Neural cell (in vitro differentiated cells): ENCODE results near the gene MAGEA2. TPM values are rescaled to one million over a fixed set of nuclear protein-coding genes. Genes with fewer than 3 reads are reported as not detected.
"Not testable (repeated sequence)": the region's sequence is repeated elsewhere in the genome, so short reads cannot be mapped to it uniquely, and the experiment has no call there.

Experiments
- H2AFZ ChIP-seq: fragments of 200-600, 300-800 bp; sonication (generic), shearing (Covaris generic); 2 replicates; pipeline ENCODE4 v1.6.0; 2014; ENCODE audit warnings: low read depth, mild to moderate bottlenecking, antibody characterized with exemption, low read length, moderate library complexity
- H3F3A ChIP-seq: fragments of 200-600 bp; shearing (Covaris generic); 2 replicates; pipeline ENCODE4 v1.6.1; 2016; ENCODE audit warnings: mild to moderate bottlenecking, moderate library complexity, mixed read lengths, antibody characterized with exemption, low read length; ENCODE audit not compliant: insufficient read depth, poor library complexity, severe bottlenecking
- H3K27ac ChIP-seq: fragments of 200-600, 300-800 bp; sonication (generic), shearing (Covaris generic); 2 replicates; pipeline ENCODE4 v1.5.1; 2014; ENCODE audit warnings: mild to moderate bottlenecking, low read length, moderate library complexity
- H3K27me3 ChIP-seq: fragments of 300-800, 200-600 bp; sonication (generic), shearing (Covaris generic); 2 replicates; pipeline ENCODE4 v1.6.0; 2014; ENCODE audit warnings: mild to moderate bottlenecking, low read depth, low read length, moderate library complexity; ENCODE audit not compliant: insufficient read depth
- H3K36me3 ChIP-seq: fragments of 300-800, 200-600 bp; sonication (generic), shearing (Covaris generic); 2 replicates; pipeline ENCODE4 v1.5.1; 2014; ENCODE audit warnings: mild to moderate bottlenecking, antibody characterized with exemption, low read length, moderate library complexity; ENCODE audit not compliant: insufficient read depth
- H3K4me2 ChIP-seq: fragments of 300-800, 200-600 bp; sonication (generic), shearing (Covaris generic); 2 replicates; pipeline ENCODE4 v1.6.0; 2014; ENCODE audit warnings: mild to moderate bottlenecking, low read length
- H3K4me3 ChIP-seq: fragments of 300-800, 200-600 bp; sonication (generic), shearing (Covaris generic); 2 replicates; pipeline ENCODE4 v1.5.1; 2014; ENCODE audit warnings: mild to moderate bottlenecking, low read length, moderate library complexity
- H3K79me2 ChIP-seq: fragments of 200-600 bp; shearing (Covaris generic); replicated peaks from 2 replicates; pipeline ENCODE4 v1.6.0; 2014; ENCODE audit warnings: mild to moderate bottlenecking, low read length, moderate library complexity; ENCODE audit not compliant: insufficient read depth
- H3K9ac ChIP-seq: fragments of 300-800, 200-600 bp; sonication (generic), shearing (Covaris generic); 2 replicates; pipeline ENCODE4 v1.6.1; 2016; ENCODE audit warnings: mild to moderate bottlenecking, low read length, mixed read lengths
- H3K9me2 ChIP-seq: fragments of 200-600 bp; shearing (Covaris generic); 2 replicates; pipeline ENCODE4 v1.6.1; 2016; ENCODE audit warnings: mild to moderate bottlenecking, low read length, mixed read lengths; ENCODE audit not compliant: insufficient read depth
- H3K9me3 ChIP-seq: fragments of 200-600, 300-800 bp; sonication (generic), shearing (Covaris generic); 2 replicates; pipeline ENCODE4 v1.6.1; 2016; ENCODE audit warnings: mild to moderate bottlenecking, mixed run types, low read length, moderate library complexity, mixed read lengths
- H4K20me1 ChIP-seq: fragments of 200-600 bp; shearing (Covaris generic); 2 replicates; pipeline ENCODE4 v1.6.1; 2016; ENCODE audit warnings: mild to moderate bottlenecking, mixed run types; ENCODE audit not compliant: insufficient read depth
- EZH2 ChIP-seq: fragments of 200-600, 300-800 bp; shearing (Covaris generic), sonication (generic); IDR thresholded peaks from 2 replicates; pipeline ENCODE4 v1.6.1; 2014; ENCODE audit warnings: antibody characterized with exemption, low read length, borderline replicate concordance, mild to moderate bottlenecking; ENCODE audit not compliant: insufficient read depth, poor library complexity, severe bottlenecking
- polyA minus RNA-seq: library from RNA; depleted of rRNA, polyadenylated mRNA; stranded (reverse); fragments of >200 nt; gene quantifications from 2 replicates; pipeline ENCODE4 v1.2.3, GENCODE V29; 2014
- polyA plus RNA-seq: library from polyadenylated mRNA; depleted of rRNA; stranded (reverse); fragments of >200 nt; gene quantifications from 2 replicates; pipeline ENCODE4 v1.2.3, GENCODE V29; 2014

The MAGEA2 gene
- polyA plus RNA-seq (1.6 and 1.8 TPM in 2 replicates), polyA minus RNA-seq (0.97 and 1.7 TPM in 2 replicates)

- H3K36me3 ChIP-seq, H3K9me3 ChIP-seq, H3K79me2 ChIP-seq, H3K27me3 ChIP-seq, H4K20me1 ChIP-seq, H3K27ac ChIP-seq, H3K9me2 ChIP-seq, H2AFZ ChIP-seq, H3K4me2 ChIP-seq, H3K4me3 ChIP-seq, H3K9ac ChIP-seq, H3F3A ChIP-seq: not testable (repeated sequence)
Measured at GRCh38 chrX:152753686-152754650, at the start of gene MAGEA2. Gene MAGEA2 (minus strand): TSS chrX:152753842. CDS start chrX:152751363, 2,479 bp downstream.

- Histone ChIP-seq H3K4me2 (no peak overlapping the region), H3K27ac (no peak overlapping the region), H3K9me3 (no peaks in the 10 kb centered on the region), H3K27me3 (no peaks in the 10 kb centered on the region), H3K9me2 (no peaks in the 10 kb centered on the region), H3K36me3 (no peaks in the 10 kb centered on the region), H3K4me3 (no peak overlapping the region), H3K79me2 (no peaks in the 10 kb centered on the region), H2AFZ (no peak overlapping the region), H4K20me1 (no peaks in the 10 kb centered on the region), H3K9ac (no peak overlapping the region), H3F3A (no peaks in the 10 kb centered on the region)
- TF ChIP-seq EZH2 = no peak
Measured at GRCh38 chrX:152798945-152799344, 45.3 kb upstream of the MAGEA2 start.

- not testable (repeated sequence) for H3K27me3 ChIP-seq, H3K27ac ChIP-seq, H3F3A ChIP-seq, H3K79me2 ChIP-seq, H2AFZ ChIP-seq, H4K20me1 ChIP-seq, H3K4me2 ChIP-seq, H3K9me2 ChIP-seq, H3K9ac ChIP-seq, H3K36me3 ChIP-seq, H3K4me3 ChIP-seq, H3K9me3 ChIP-seq
Measured at GRCh38 chrX:152787062-152787461, 33.4 kb upstream of the MAGEA2 start.

GRCh38 chrX:152769549-152770289, 16.1 kb upstream of the MAGEA2 start, which contains the start of gene MAGEA6:
Gene MAGEA6 (minus strand): TSS chrX:152769689. CDS start chrX:152767650, 2,039 bp downstream.
- H3K9me2 ChIP-seq, H3F3A ChIP-seq, H3K36me3 ChIP-seq, H3K79me2 ChIP-seq, H3K9me3 ChIP-seq, H3K4me2 ChIP-seq, H3K4me3 ChIP-seq, H3K27me3 ChIP-seq, H3K9ac ChIP-seq, H2AFZ ChIP-seq, H4K20me1 ChIP-seq, H3K27ac ChIP-seq: not testable (repeated sequence)

GRCh38 chrX:152766562-152766961, 12.9 kb upstream of the MAGEA2 start:
- not testable (repeated sequence) for H3K79me2 ChIP-seq, H3K27ac ChIP-seq, H4K20me1 ChIP-seq, H3K9me3 ChIP-seq, H3K36me3 ChIP-seq, H3F3A ChIP-seq, H3K4me2 ChIP-seq, H3K4me3 ChIP-seq, H3K9ac ChIP-seq, H2AFZ ChIP-seq, H3K27me3 ChIP-seq, H3K9me2 ChIP-seq

GRCh38 chrX:152761582-152761981, 7.9 kb upstream of the MAGEA2 start:
- not testable (repeated sequence) for H2AFZ ChIP-seq, H3K79me2 ChIP-seq, H3F3A ChIP-seq, H3K9me2 ChIP-seq, H3K4me2 ChIP-seq, H3K9ac ChIP-seq, H3K4me3 ChIP-seq, H3K27me3 ChIP-seq, H3K27ac ChIP-seq, H3K36me3 ChIP-seq, H4K20me1 ChIP-seq, H3K9me3 ChIP-seq

- H3K9me3 ChIP-seq, H4K20me1 ChIP-seq, H3K4me2 ChIP-seq, H3K27ac ChIP-seq, H3K4me3 ChIP-seq, H3K9ac ChIP-seq, H3K79me2 ChIP-seq, H3K36me3 ChIP-seq, H3K9me2 ChIP-seq, H3F3A ChIP-seq, H3K27me3 ChIP-seq, H2AFZ ChIP-seq: not testable (repeated sequence)
Measured at GRCh38 chrX:152759544-152759943, 5.9 kb upstream of the MAGEA2 start.
